ENCODE measurements around the gene OR6M1.

OR6M1 gene

DNA sequence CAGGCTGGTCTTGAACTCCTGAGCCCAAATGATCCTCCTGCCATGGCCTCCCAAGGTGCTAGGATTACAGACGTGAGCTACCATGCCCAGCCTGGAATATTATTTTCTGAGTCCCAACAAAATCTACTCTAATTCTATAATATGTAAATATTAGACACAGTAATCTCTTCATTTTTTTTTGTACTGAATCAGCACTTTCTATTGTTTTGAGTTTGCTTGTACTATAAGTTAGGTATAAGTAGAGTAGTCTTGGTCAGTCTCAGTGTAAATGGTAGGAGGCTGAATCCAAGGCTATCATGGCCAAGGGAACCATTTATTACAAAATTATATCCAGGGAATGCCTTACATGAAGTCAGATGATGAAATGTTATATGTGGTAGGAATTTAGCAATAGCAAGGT, 32.2 kb downstream of the OR6M1 start:
- TF ChIP-seq, protein P1, sequence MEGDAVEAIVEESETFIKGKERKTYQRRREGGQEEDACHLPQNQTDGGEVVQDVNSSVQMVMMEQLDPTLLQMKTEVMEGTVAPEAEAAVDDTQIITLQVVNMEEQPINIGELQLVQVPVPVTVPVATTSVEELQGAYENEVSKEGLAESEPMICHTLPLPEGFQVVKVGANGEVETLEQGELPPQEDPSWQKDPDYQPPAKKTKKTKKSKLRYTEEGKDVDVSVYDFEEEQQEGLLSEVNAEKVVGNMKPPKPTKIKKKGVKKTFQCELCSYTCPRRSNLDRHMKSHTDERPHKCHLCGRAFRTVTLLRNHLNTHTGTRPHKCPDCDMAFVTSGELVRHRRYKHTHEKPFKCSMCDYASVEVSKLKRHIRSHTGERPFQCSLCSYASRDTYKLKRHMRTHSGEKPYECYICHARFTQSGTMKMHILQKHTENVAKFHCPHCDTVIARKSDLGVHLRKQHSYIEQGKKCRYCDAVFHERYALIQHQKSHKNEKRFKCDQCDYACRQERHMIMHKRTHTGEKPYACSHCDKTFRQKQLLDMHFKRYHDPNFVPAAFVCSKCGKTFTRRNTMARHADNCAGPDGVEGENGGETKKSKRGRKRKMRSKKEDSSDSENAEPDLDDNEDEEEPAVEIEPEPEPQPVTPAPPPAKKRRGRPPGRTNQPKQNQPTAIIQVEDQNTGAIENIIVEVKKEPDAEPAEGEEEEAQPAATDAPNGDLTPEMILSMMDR (IDR thresholded peaks at IDR 0.05; ENCODE audit: borderline replicate concordance, control extremely low read depth, extremely low read depth, insufficient read depth, missing control alignments): no peak
- DNase-seq (ENCODE audit: low spot score): no peak
- in situ Hi-C loops (cut with MboI; ENCODE audit: low sequenced_read_pairs, unreplicated experiment): no loop called here

DNA sequence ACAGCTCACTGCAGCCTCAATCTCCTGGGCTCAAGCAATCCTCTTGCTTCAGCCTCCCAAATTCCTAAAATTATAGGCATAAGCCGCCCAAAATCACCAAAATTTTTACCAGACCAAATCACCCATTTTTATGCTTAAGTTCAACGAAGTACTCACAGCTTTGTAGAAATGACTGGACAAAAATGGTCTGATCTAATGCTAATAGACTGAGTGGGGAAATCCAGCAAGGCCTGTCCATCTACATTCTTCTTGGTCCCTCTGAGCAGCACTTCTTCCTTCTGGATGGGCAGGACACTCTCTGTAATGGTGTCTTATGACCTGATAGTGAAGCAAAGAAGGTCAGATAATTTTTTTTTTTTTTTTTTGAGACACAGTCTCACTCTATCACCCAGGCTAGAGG, 33.1 kb downstream of the OR6M1 start:
- no peak for DNase-seq (ENCODE audit: low spot score)
- in situ Hi-C loops (cut with MboI; ENCODE audit: low sequenced_read_pairs, unreplicated experiment): no loop called here
- TF ChIP-seq, protein P1 (IDR thresholded peaks at IDR 0.05; ENCODE audit: borderline replicate concordance, control extremely low read depth, extremely low read depth, insufficient read depth, missing control alignments): no peak

DNA sequence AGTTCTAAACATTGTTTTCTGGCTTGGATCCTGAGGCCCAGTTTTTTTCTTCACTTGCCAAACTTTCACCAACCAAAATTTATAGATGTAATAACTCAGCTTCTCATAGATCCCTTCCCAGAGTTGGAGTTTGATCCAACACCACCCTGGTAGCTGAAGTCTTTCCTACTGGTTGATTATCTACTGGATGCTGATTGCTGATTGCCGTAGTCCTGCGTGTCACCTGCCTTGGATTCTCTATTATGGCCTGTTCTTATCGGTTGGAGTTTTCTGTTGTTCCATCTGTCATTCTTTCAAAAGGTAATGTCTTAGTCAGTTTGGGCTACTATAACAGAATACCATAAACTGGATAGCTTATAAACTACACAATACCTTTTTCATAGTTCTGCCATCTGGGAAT, 34.5 kb downstream of the OR6M1 start:
- no peak for DNase-seq (ENCODE audit: low spot score)
- TF ChIP-seq, protein P1 (IDR thresholded peaks at IDR 0.05; ENCODE audit: borderline replicate concordance, control extremely low read depth, extremely low read depth, insufficient read depth, missing control alignments): no peak
- in situ Hi-C loops (cut with MboI; ENCODE audit: low sequenced_read_pairs, unreplicated experiment): no loop called here

DNA sequence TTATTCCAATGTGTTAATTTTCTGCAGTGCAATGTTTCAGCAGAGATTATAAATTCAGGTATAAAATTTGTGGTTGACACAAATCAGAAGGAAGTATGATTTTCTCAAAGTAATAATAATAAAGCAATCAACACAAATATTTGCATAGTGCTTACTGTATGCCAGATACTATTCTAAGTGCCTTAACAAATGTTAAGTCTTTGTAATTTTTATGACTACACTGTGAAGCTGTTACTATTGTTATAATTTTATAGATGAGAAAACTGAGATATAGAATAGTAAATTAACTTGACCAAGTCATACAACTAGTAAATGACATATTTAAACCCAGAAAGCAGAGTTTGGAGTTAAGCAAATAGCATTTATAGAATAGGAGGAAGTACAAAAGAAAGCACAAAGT, 35.4 kb downstream of the OR6M1 start:
- in situ Hi-C loops (cut with MboI; ENCODE audit: low sequenced_read_pairs, unreplicated experiment): no loop called here
- DNase-seq (ENCODE audit: low spot score): no peak
- TF ChIP-seq, protein P1 (IDR thresholded peaks at IDR 0.05; ENCODE audit: borderline replicate concordance, control extremely low read depth, extremely low read depth, insufficient read depth, missing control alignments): no peak

DNA sequence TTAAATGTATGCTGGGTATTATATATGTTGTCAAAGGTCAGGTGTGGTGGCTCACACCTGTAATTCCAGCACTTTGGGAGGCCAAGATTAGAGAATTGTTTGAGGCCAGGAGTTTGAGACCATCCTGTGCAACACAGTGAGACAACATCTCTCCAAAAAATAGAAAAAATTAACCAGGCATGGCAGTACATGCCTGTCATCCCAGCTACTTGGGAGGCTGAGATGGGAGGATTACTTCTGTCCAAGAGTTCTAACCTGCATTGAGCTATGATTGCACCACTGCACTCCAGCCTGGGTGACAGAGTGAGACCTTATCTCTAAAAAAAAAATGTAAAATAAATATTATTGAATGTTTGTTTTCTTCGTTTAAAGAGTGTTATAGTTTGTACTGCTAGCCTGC, 40.5 kb downstream of the OR6M1 start:
- TF ChIP-seq, protein P1 (IDR thresholded peaks at IDR 0.05; ENCODE audit: borderline replicate concordance, control extremely low read depth, extremely low read depth, insufficient read depth, missing control alignments): no peak
- in situ Hi-C loops (cut with MboI; ENCODE audit: low sequenced_read_pairs, unreplicated experiment): no loop called here
- no peak for DNase-seq (ENCODE audit: low spot score)

DNA sequence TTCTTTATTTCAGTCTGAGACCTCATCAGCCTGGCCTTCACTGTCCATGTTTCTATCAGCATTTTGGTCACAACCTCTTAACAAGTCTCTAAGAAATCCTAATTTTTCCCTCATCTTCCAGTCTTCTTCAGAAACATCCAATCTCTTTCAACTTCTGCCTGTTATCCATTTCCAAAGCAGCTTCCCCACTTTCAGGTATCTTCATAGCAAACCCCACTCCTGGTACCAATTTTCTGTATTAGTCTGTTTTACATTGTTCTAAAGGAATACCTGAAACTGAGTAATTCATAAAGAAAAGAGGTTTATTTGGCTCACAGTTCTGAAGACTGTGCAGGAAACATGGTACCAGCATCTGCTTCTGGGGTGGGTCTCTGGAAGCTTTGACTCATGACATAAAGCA, 43.7 kb downstream of the OR6M1 start:
- TF ChIP-seq, protein P1 (IDR thresholded peaks at IDR 0.05; ENCODE audit: borderline replicate concordance, control extremely low read depth, extremely low read depth, insufficient read depth, missing control alignments): no peak
- in situ Hi-C loops (cut with MboI; ENCODE audit: low sequenced_read_pairs, unreplicated experiment): no loop called here
- no peak for DNase-seq (ENCODE audit: low spot score)

DNA sequence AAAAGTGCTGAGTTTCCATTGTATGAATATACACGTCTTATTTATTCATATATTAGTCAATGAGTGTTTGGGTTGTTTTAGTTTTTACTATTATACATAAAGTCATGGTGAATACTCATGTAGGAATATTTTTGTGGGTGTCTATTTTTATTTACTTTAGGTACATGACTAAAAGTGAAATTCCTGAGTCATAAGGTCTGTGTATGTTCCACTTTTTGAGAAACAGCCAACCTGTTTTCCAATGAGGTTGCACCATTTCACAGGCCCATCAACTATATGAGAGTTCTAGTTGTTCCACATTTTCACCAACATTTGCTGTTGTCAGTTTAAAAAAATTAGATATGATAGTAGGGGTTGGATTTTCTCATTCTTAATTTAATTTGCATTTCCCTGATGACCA, 45.3 kb downstream of the OR6M1 start:
- TF ChIP-seq, protein P1 (IDR thresholded peaks at IDR 0.05; ENCODE audit: borderline replicate concordance, control extremely low read depth, extremely low read depth, insufficient read depth, missing control alignments): no peak
- in situ Hi-C loops (cut with MboI; ENCODE audit: low sequenced_read_pairs, unreplicated experiment): no loop called here
- DNase-seq (ENCODE audit: low spot score): peak; percentile 73

Measured in GM13976 (cell line).